ENCODE results near the gene SNPH.

- TF ChIP-seq CTCF (IDR thresholded peaks at IDR 0.05; ENCODE audit: insufficient read depth, low read length) (no peak), POLR2AphosphoS5 (IDR thresholded peaks at IDR 0.05; ENCODE audit: low read depth) (no peak)
These were observed 1.4 kb upstream of the SNPH start for GRCh38 chr20:1264727-1265126.

Data from HL-60 (cell line).